Brain microvascular endothelial cell (primary cell): ENCODE data around the gene SLC17A8.

Experiments used
- DNase-seq: peaks from one replicate; pipeline ENCODE4 v3.0.0-alpha.2; 2020
- H3K27ac ChIP-seq: fragments of 250-450 bp; sonication (Bioruptor Pico); 2 replicates; pipeline ENCODE4 v1.5.1; 2020; ENCODE audit warnings: mild to moderate bottlenecking, moderate library complexity
- H3K27me3 ChIP-seq: fragments of 250-450 bp; sonication (Bioruptor Pico); replicated peaks from 2 replicates; pipeline ENCODE4 v1.5.1; 2020; ENCODE audit warnings: mild to moderate bottlenecking
- H3K36me3 ChIP-seq: fragments of 250-450 bp; sonication (Bioruptor Pico); replicated peaks from 2 replicates; pipeline ENCODE4 v1.5.1; 2020; ENCODE audit warnings: mild to moderate bottlenecking
- H3K4me3 ChIP-seq: 2 replicates; pipeline ENCODE4 v1.5.1; 2011; ENCODE audit warnings: low read depth, mild to moderate bottlenecking, control low read depth, low read length, moderate library complexity
- in situ Hi-C: cut with HindIII; loops from 2 replicates; pipeline ENCODE4 v1.10.0; 2017; ENCODE audit warnings: low sequenced_read_pairs, low pct_ligation_motif_present
- TF ChIP-seq, protein P1 (sequence below): IDR thresholded peaks from 2 replicates; pipeline ENCODE4 v1.5.1; 2011; ENCODE audit warnings: low read depth, mild to moderate bottlenecking, moderate library complexity, low read length, control low read depth, inconsistent platforms; ENCODE audit errors: missing control alignments

SLC17A8 gene

DNA sequence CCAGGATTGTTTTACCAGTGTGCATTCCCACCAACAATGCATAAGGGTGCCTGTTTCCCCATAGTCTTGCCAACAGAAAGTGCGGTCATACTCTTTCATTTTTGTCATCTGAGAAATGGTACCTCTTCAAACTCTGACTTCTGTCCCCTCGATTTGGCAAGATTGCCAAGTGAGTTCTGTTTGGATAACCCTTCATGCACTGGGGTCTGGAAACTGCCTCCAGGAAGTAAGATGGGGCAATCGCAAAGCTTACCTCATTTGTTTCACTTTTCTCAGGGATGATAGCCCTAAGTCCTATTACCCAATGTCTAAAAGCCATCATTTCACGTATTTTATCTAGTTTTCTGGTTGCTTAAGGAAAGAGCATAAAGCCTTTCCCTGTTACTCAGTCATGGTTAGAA is 88.2 kb downstream of the SLC17A8 start:
- Histone ChIP-seq H3K4me3 (no peak overlapping the region), H3K36me3 (no peaks in the 10 kb centered on the region), H3K27me3 (no peaks in the 10 kb centered on the region), H3K27ac (no peak overlapping the region)
- TF ChIP-seq, protein P1, sequence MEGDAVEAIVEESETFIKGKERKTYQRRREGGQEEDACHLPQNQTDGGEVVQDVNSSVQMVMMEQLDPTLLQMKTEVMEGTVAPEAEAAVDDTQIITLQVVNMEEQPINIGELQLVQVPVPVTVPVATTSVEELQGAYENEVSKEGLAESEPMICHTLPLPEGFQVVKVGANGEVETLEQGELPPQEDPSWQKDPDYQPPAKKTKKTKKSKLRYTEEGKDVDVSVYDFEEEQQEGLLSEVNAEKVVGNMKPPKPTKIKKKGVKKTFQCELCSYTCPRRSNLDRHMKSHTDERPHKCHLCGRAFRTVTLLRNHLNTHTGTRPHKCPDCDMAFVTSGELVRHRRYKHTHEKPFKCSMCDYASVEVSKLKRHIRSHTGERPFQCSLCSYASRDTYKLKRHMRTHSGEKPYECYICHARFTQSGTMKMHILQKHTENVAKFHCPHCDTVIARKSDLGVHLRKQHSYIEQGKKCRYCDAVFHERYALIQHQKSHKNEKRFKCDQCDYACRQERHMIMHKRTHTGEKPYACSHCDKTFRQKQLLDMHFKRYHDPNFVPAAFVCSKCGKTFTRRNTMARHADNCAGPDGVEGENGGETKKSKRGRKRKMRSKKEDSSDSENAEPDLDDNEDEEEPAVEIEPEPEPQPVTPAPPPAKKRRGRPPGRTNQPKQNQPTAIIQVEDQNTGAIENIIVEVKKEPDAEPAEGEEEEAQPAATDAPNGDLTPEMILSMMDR, result no peak
- in situ Hi-C loops, result no loop called here
- DNase-seq, result no peak

DNA sequence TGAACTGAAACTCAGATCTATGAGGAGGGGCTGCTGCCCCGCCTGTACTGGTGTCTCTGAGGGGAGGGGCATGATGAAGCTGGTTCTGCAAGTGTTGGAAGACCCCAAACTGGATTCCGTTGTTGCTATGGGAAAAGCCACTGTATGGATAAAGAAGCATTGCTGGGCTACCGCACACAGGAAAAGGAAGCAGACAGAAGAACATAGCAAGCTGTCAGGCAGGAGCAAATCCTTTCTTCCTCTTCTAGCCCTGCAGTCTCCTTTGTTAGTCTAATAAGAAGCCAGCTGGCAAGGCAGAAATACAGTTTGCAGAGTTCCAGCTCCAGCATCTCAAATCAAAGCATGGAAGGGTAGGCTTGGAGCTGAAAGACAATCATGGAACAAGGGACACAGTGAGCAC is 90.5 kb downstream of the SLC17A8 start:
- Histone ChIP-seq H3K4me3 (no peak overlapping the region), H3K36me3 (no peaks in the 10 kb centered on the region), H3K27me3 (no peaks in the 10 kb centered on the region), H3K27ac (no peak overlapping the region)
- in situ Hi-C loops, result no loop called here
- no peak for DNase-seq
- TF ChIP-seq, protein P1, result no peak

DNA sequence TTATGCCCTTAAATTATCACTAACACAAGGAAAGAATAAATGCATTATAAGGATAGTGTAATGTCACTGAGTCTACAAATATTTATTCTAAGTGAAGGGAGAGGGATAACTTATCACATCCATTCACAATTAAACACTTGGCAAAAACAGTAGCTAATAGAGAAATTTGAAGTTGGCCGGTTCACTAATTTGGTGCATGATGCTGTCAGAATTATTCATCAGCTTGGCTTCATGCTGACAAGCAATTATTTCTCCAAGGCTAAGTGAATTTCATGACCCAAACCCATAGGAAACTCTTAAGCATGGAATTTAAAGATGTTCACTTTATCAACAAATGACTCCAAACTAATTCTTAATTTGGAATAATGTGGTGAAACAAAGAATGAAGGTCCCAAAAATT is 91.8 kb downstream of the SLC17A8 start:
- TF ChIP-seq, protein P1, result no peak
- no peak for DNase-seq
- Histone ChIP-seq H3K27ac (no peak overlapping the region), H3K27me3 (no peaks in the 10 kb centered on the region), H3K4me3 (no peak overlapping the region), H3K36me3 (no peaks in the 10 kb centered on the region)
- in situ Hi-C loops, result no loop called here

DNA sequence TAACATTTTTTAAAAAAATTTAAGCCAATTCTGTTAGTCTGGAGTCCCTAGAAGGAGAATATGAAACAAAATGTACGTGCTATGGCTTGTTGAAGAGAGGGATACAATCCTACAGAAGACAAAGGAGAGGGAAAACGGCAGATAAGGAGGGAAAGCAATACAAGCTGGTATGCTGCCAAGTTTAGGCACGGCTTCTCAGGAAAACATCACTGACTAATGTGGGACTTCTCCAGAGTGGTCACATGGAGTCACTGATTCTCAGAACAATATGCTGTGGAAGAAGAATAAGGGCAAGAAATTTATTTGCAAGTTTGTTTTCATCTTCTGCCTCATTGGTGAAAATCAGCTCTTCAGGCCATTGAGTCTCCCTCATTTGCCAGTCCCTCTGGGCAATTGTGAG is 93.9 kb downstream of the SLC17A8 start:
- no peak for DNase-seq
- in situ Hi-C loops, result no loop called here
- no peak overlapping the region for H3K27ac ChIP-seq

DNA sequence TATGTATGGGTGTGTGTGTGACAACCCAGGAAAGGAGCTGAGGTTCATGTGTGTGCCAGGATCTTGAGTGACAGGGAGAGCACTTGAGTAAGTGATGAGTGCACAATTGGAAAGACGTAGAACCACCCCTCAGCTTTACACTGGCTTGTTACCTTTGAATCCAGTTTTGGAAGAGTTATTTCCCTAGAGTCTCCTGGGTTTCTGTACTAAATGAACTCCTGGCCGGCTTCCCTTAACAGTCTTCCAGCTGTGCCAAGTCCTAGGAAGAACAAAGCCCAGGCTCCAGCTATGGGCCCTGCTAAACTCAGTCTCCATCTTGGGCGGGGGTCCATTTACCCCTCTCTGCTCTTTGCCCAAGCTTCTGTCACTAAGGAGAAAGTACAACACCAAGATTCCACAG is 97.1 kb downstream of the SLC17A8 start:
- in situ Hi-C loops, result no loop called here
- H3K27ac ChIP-seq, result no peak overlapping the region

More for the DNA sequence above, 93.9 kb downstream of the SLC17A8 start:
- Histone ChIP-seq H3K27me3 (no peaks in the 10 kb centered on the region), H3K36me3 (no peaks in the 10 kb centered on the region), H3K4me3 (no peak overlapping the region)
- TF ChIP-seq, protein P1, result no peak

DNA sequence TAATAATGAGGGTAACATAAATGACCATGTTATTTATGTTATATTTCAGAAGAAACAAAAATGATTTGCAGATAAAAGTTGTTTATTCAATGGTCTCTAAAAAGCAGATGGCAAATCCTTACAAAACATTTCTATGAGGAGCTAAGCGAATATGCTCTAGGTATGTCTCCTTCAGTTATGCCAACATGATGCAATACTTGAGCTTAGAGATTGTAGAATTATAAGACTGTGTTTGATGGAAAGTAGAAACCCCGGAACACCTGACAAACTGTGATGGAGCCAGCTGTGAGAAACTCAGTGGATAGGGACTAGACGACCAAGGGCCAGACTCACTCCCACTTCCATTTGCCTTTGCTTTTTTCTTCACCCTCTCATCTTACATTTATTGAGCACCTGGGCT is 99.0 kb downstream of the SLC17A8 start:
- H3K27me3 ChIP-seq, result no peaks in the 10 kb centered on the region
- in situ Hi-C loops, result no loop called here
- H3K4me3 ChIP-seq, result no peak overlapping the region

More for the DNA sequence above, 97.1 kb downstream of the SLC17A8 start:
- TF ChIP-seq, protein P1, result no peak
- Histone ChIP-seq H3K4me3 (no peak overlapping the region), H3K27me3 (no peaks in the 10 kb centered on the region), H3K36me3 (no peaks in the 10 kb centered on the region)
- no peak for DNase-seq

More for the DNA sequence above, 99.0 kb downstream of the SLC17A8 start:
- no peak overlapping the region for H3K27ac ChIP-seq
- DNase-seq, result no peak
- H3K36me3 ChIP-seq, result no peaks in the 10 kb centered on the region
- TF ChIP-seq, protein P1, result no peak
